HG03432 (cell line): ENCODE data around the gene SNRPA.

Source experiments
- ATAC-seq: cut with Tn5 transposase; IDR thresholded peaks from one replicate; pipeline ENCODE4 v1.9.1; 2021; ENCODE audit warnings: mild to moderate bottlenecking, moderate library complexity; ENCODE audit not compliant: unreplicated experiment

The SNRPA gene

GRCh38 chr19:40750874-40751537 is at the start of gene SNRPA:
SNRPA (plus strand) TSS chr19:40751203; CDS start chr19:40751409, 206 bp downstream.
- peak; percentile 63 for ATAC-seq

- no peak for ATAC-seq
Measured at GRCh38 chr19:40701758-40702157, 49.2 kb upstream of the SNRPA start.

- no peak for ATAC-seq
Measured at GRCh38 chr19:40702337-40703012, 48.5 kb upstream of the SNRPA start.

- ATAC-seq, result no peak
Measured at GRCh38 chr19:40703029-40703755, 47.8 kb upstream of the SNRPA start.

- ATAC-seq, result no peak
Measured at GRCh38 chr19:40704491-40705361, 46.3 kb upstream of the SNRPA start.

GRCh38 chr19:40705362-40705651 is 45.7 kb upstream of the SNRPA start:
- ATAC-seq, result no peak

- no peak for ATAC-seq
Measured at GRCh38 chr19:40705950-40706619, 44.9 kb upstream of the SNRPA start.

- ATAC-seq, result no peak
Measured at GRCh38 chr19:40707615-40708014, 43.4 kb upstream of the SNRPA start.

GRCh38 chr19:40709817-40710216 is 41.2 kb upstream of the SNRPA start:
- ATAC-seq, result no peak

GRCh38 chr19:40713939-40714338 is 37.1 kb upstream of the SNRPA start:
- ATAC-seq, result no peak

GRCh38 chr19:40714441-40715299 is 36.3 kb upstream of the SNRPA start:
- peak; percentile 61 for ATAC-seq

GRCh38 chr19:40716031-40716481 is 34.9 kb upstream of the SNRPA start:
- no peak for ATAC-seq

GRCh38 chr19:40716482-40717324 is 34.3 kb upstream of the SNRPA start, which contains the start of the genes COQ8B and ITPKC:
COQ8B (minus strand) TSS chr19:40716886; CDS start chr19:40714632, 2,254 bp downstream.
ITPKC (plus strand) TSS chr19:40717112; CDS start chr19:40717136, 24 bp downstream.
- peak; percentile 69 for ATAC-seq

GRCh38 chr19:40717325-40717879 is 33.6 kb upstream of the SNRPA start:
- no peak for ATAC-seq

- no peak for ATAC-seq
Measured at GRCh38 chr19:40717880-40718773, 32.9 kb upstream of the SNRPA start.

GRCh38 chr19:40718774-40719391 is 32.1 kb upstream of the SNRPA start:
- no peak for ATAC-seq
